ENCODE measurements around the gene AUTS2. TPM values are rescaled to one million over a fixed set of nuclear protein-coding genes. Genes with fewer than 3 reads are reported as not detected.

The AUTS2 gene
- total and polyA plus RNA-seq, 2 donors (not counting 1 experiment from before 2014, with no cell fraction given): 0.60 to 9.1 TPM

DNA sequence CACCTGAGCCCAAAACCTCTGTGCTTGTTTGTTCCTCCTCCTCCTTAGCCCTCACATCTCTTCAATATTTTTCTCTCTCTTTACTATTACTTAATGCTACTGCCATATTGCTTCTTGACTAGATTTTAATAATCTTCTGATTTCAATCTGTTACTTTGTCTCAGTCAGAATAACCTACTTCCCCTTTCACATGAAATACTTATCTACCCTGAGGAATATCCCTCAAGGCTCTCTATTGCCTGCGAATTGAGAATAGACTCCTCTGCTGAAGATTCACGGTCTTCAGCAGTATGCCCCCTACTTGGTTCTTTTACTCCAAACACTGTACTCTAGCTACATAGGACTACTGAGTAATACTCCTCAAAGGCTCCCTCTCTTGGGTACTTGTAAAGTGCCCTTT is 430.3 kb downstream of the AUTS2 start:
- DNase-seq (ENCODE audit: low read depth in 2 of 2): no peak

DNA sequence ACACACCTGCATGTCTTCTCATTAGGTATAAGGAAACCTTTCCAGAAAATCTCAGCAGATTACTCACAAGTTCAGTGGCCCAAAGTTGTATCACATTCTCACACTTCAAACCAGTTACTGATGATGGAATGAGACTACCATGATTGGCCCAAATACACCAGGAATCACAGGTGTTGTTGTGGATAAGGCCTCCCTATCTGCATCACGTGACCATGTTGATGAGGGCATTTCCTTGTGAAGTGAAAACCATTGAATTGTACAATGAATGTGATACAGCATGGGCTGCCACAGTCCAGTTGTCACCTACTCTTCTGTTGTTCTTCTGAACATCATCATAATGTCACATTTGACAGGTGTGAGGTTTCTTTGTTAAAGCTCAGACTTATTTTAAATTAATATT is 431.7 kb downstream of the AUTS2 start:
- Histone ChIP-seq H3K9me3 (ENCODE audit: control insufficient read depth, insufficient read depth, low read depth, low read length) (no peaks in the 10 kb centered on the region), H3K4me2 (ENCODE audit: extremely low read depth, insufficient read depth, low read length) (no peak overlapping the region), H3K4me1 (ENCODE audit: control insufficient read depth, extremely low read depth, insufficient read depth, low read length) (no peaks in the 10 kb centered on the region), H3K79me2 (ENCODE audit: control insufficient read depth, insufficient read depth, low read length) (no peaks in the 10 kb centered on the region), H4K20me1 (ENCODE audit: control insufficient read depth, extremely low read depth, insufficient read depth, low read length) (no peaks in the 10 kb centered on the region), H3K27me3 (ENCODE audit: control insufficient read depth, insufficient read depth, low read length) (no peaks in the 10 kb centered on the region), H3K36me3 (ENCODE audit: control insufficient read depth, insufficient read depth, low read length) (no peaks in the 10 kb centered on the region), H3K27ac (ENCODE audit: insufficient read depth, low read length) (no peak overlapping the region), H2AFZ (ENCODE audit: low read length) (no peak overlapping the region), H3K4me3 (replicated peaks in 1 of 4; ENCODE audit: control extremely low read depth in 1 of 4, insufficient read depth in 1 of 4, low read depth in 3 of 4, low read length in 4 of 4) (no peak overlapping the region), H3K9ac (ENCODE audit: insufficient read depth, low read length) (no peak overlapping the region)
- no peak for DNase-seq (ENCODE audit: low read depth in 2 of 2)
- TF ChIP-seq EZH2 (IDR thresholded peaks at IDR 0.05; ENCODE audit: low read length, missing control alignments): no peak
- TF ChIP-seq, protein P1, sequence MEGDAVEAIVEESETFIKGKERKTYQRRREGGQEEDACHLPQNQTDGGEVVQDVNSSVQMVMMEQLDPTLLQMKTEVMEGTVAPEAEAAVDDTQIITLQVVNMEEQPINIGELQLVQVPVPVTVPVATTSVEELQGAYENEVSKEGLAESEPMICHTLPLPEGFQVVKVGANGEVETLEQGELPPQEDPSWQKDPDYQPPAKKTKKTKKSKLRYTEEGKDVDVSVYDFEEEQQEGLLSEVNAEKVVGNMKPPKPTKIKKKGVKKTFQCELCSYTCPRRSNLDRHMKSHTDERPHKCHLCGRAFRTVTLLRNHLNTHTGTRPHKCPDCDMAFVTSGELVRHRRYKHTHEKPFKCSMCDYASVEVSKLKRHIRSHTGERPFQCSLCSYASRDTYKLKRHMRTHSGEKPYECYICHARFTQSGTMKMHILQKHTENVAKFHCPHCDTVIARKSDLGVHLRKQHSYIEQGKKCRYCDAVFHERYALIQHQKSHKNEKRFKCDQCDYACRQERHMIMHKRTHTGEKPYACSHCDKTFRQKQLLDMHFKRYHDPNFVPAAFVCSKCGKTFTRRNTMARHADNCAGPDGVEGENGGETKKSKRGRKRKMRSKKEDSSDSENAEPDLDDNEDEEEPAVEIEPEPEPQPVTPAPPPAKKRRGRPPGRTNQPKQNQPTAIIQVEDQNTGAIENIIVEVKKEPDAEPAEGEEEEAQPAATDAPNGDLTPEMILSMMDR (conservative IDR thresholded peaks at IDR 0.05 in 1 of 2, IDR thresholded peaks at IDR 0.05 in 1 of 2; ENCODE audit: low read depth in 1 of 2, low read length in 2 of 2): no peak

More for the DNA sequence above, 430.3 kb downstream of the AUTS2 start:
- Histone ChIP-seq H3K4me3 (replicated peaks in 1 of 4; ENCODE audit: control extremely low read depth in 1 of 4, insufficient read depth in 1 of 4, low read depth in 3 of 4, low read length in 4 of 4) (no peak overlapping the region), H3K4me1 (ENCODE audit: control insufficient read depth, extremely low read depth, insufficient read depth, low read length) (no peaks in the 10 kb centered on the region), H3K79me2 (ENCODE audit: control insufficient read depth, insufficient read depth, low read length) (no peaks in the 10 kb centered on the region), H3K4me2 (ENCODE audit: extremely low read depth, insufficient read depth, low read length) (no peak overlapping the region), H3K9me3 (ENCODE audit: control insufficient read depth, insufficient read depth, low read depth, low read length) (no peaks in the 10 kb centered on the region), H3K36me3 (ENCODE audit: control insufficient read depth, insufficient read depth, low read length) (no peaks in the 10 kb centered on the region), H4K20me1 (ENCODE audit: control insufficient read depth, extremely low read depth, insufficient read depth, low read length) (no peaks in the 10 kb centered on the region), H3K27me3 (ENCODE audit: control insufficient read depth, insufficient read depth, low read length) (no peaks in the 10 kb centered on the region), H3K27ac (ENCODE audit: insufficient read depth, low read length) (no peak overlapping the region), H2AFZ (ENCODE audit: low read length) (no peak overlapping the region), H3K9ac (ENCODE audit: insufficient read depth, low read length) (no peak overlapping the region)
- TF ChIP-seq, protein P1 (conservative IDR thresholded peaks at IDR 0.05 in 1 of 2, IDR thresholded peaks at IDR 0.05 in 1 of 2; ENCODE audit: low read depth in 1 of 2, low read length in 2 of 2): no peak
- no peak for TF ChIP-seq EZH2 (IDR thresholded peaks at IDR 0.05; ENCODE audit: low read length, missing control alignments)

GRCh38 chr7:70030745-70031144 is 432.5 kb downstream of the AUTS2 start:
- DNase-seq (ENCODE audit: low read depth in 2 of 2): no peak
- H3K4me1 ChIP-seq (ENCODE audit: control insufficient read depth, extremely low read depth, insufficient read depth, low read length): no peaks in the 10 kb centered on the region
- H4K20me1 ChIP-seq (ENCODE audit: control insufficient read depth, extremely low read depth, insufficient read depth, low read length): no peaks in the 10 kb centered on the region
- no peak overlapping the region for H3K4me2 ChIP-seq (ENCODE audit: extremely low read depth, insufficient read depth, low read length)
- no peaks in the 10 kb centered on the region for H3K27me3 ChIP-seq (ENCODE audit: control insufficient read depth, insufficient read depth, low read length)
- no peak overlapping the region for H3K27ac ChIP-seq (ENCODE audit: insufficient read depth, low read length)
- H2AFZ ChIP-seq (ENCODE audit: low read length): no peak overlapping the region
- no peaks in the 10 kb centered on the region for H3K36me3 ChIP-seq (ENCODE audit: control insufficient read depth, insufficient read depth, low read length)
- TF ChIP-seq, protein P1 (conservative IDR thresholded peaks at IDR 0.05 in 1 of 2, IDR thresholded peaks at IDR 0.05 in 1 of 2; ENCODE audit: low read depth in 1 of 2, low read length in 2 of 2): no peak
- TF ChIP-seq EZH2 (IDR thresholded peaks at IDR 0.05; ENCODE audit: low read length, missing control alignments): no peak
- H3K4me3 ChIP-seq (replicated peaks in 1 of 4; ENCODE audit: control extremely low read depth in 1 of 4, insufficient read depth in 1 of 4, low read depth in 3 of 4, low read length in 4 of 4): no peak overlapping the region
- H3K9ac ChIP-seq (ENCODE audit: insufficient read depth, low read length): no peak overlapping the region
- H3K9me3 ChIP-seq (ENCODE audit: control insufficient read depth, insufficient read depth, low read depth, low read length): no peaks in the 10 kb centered on the region
- H3K79me2 ChIP-seq (ENCODE audit: control insufficient read depth, insufficient read depth, low read length): no peaks in the 10 kb centered on the region
